Breast epithelium (tissue), 3 donors: Measurements from ENCODE around the gene MAST4.

Experiments
- POLR2A ChIP-seq: fragments of 450-650 bp; IDR thresholded peaks from one replicate; pipeline ENCODE4 v1.6.1; 2016; ENCODE audit warnings: antibody characterized with exemption, mild to moderate bottlenecking, moderate library complexity
- POLR2AphosphoS5 ChIP-seq, 3 donors: sonication (generic); formaldehyde crosslinking; IDR thresholded peaks; one replicate each; pipeline ENCODE4 v1.6.1; 2017; ENCODE audit warnings: antibody characterized with exemption in 3 of 3
- TF ChIP-seq, protein P1 (sequence below), 3 donors: fragments of 450-650 bp; IDR thresholded peaks; one replicate each; pipeline ENCODE4 v1.5.1; 2016 to 2017; ENCODE audit warnings: antibody characterized with exemption in 3 of 3, mild to moderate bottlenecking in 3 of 3, moderate library complexity in 3 of 3

DNA sequence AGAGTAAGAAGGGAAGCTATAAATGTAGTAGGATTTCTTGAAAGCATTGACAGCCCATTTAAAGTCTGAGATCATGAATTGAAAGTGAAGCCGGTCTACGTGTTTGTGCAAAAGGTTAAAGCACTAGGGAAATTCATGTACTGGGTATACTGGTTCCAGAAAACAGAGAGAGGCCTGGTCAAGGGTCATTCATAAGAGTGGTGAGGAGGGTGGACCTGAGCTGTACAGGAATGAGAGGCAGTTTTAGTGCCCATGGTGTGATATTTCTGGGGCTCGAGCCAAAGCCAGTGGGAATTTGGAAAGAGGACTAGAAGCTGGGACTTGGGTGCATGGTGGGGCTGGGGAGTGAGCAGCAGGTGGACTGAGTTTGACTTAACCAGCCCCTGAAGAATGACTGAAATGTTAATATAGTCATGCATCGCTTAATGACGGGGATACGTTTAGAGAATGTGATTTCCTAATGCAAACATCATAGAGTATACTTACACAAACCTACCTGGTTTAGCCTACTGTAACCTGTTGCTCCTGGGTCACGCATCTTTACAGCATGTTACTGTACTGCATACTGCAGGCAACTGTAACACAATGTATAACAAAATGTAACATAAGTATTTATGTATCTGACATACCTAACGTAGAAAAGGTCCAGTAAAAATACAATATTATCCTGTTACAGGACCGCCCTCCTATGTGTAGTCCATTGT lies 173.0 kb downstream of the MAST4 start:
- TF ChIP-seq POLR2A (no peak), POLR2AphosphoS5 (IDR thresholded peaks at IDR 0.05) (no peak)
- TF ChIP-seq, protein P1, sequence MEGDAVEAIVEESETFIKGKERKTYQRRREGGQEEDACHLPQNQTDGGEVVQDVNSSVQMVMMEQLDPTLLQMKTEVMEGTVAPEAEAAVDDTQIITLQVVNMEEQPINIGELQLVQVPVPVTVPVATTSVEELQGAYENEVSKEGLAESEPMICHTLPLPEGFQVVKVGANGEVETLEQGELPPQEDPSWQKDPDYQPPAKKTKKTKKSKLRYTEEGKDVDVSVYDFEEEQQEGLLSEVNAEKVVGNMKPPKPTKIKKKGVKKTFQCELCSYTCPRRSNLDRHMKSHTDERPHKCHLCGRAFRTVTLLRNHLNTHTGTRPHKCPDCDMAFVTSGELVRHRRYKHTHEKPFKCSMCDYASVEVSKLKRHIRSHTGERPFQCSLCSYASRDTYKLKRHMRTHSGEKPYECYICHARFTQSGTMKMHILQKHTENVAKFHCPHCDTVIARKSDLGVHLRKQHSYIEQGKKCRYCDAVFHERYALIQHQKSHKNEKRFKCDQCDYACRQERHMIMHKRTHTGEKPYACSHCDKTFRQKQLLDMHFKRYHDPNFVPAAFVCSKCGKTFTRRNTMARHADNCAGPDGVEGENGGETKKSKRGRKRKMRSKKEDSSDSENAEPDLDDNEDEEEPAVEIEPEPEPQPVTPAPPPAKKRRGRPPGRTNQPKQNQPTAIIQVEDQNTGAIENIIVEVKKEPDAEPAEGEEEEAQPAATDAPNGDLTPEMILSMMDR (IDR thresholded peaks at IDR 0.05): no peak
